K562 (cell line): ENCODE measurements around the gene GSDME. TPM values are rescaled to one million over a fixed set of nuclear protein-coding genes. Genes with fewer than 3 reads are reported as not detected.

Source experiments
- ATAC-seq: fragments of 200-7000 bp; cut with Tn5 transposase; 3 replicates; pipeline ENCODE4 v1.9.1; 2020; ENCODE audit warnings: moderate library complexity
- BruUV-seq: library from RNA; stranded (reverse); fragments of 400-500 nt; replicated peaks from 2 replicates; lab custom pipeline; 2021; lab: Mats Ljungman, UMichigan
- CTCF ChIA-PET: fragments of 300-600 bp; formaldehyde crosslinking; extraction: SDS; loops from one replicate; lab custom pipeline; 2021; ENCODE audit warnings: low intra/inter-chr PET ratio; lab: Yijun Ruan, JAX
- POLR2A ChIA-PET: fragments of 300-600, 350-650 bp; sonication (Branson Sonifier 250); formaldehyde crosslinking; extraction: SDS; loops from one replicate; lab custom pipeline; 2021; ENCODE audit warnings: antibody characterized with exemption, inconsistent platforms; lab: Yijun Ruan, JAX
- DNase-seq, 4 experiments: peaks; one replicate each; pipeline versions ENCODE4 v3.0.0 to v3.0.0-alpha.2; 2011 to 2018; ENCODE audit warnings: low spot score in 3 of 4, mixed read lengths in 3 of 4; ENCODE audit errors: extremely low read depth in 1 of 4
- FAIRE-seq: peaks from 2 replicates; lab custom pipeline; 2011; peaks lifted over from hg19 to GRCh38; lab: Jason Lieb, UNC
- H2AFZ ChIP-seq: 2 replicates; pipeline ENCODE4 v1.6.0; 2011; ENCODE audit warnings: low read depth, low read length, control low read depth, inconsistent platforms
- H3K27ac ChIP-seq: fragments of 200-600 bp; 3 replicates; pipeline ENCODE4 v1.8.0; 2011; ENCODE audit warnings: low read depth, mild to moderate bottlenecking, control low read depth, inconsistent platforms, low read length, moderate library complexity, mixed read lengths; ENCODE audit errors: extremely low read depth
- H3K27me3 ChIP-seq, 2 experiments: fragments of 300-600 bp in 1 of 2; 2 replicates in 1 of 2; 3 replicates in 1 of 2; pipeline versions ENCODE4 v1.6.0 to v1.8.0; 2011; ENCODE audit warnings: inconsistent platforms in 2 of 2, low read length in 2 of 2, mild to moderate bottlenecking in 1 of 2, mixed read lengths in 1 of 2, moderate library complexity in 1 of 2; ENCODE audit not compliant: control insufficient read depth in 2 of 2, insufficient read depth in 2 of 2
- H3K36me3 ChIP-seq: fragments of 300-600 bp; 3 replicates; pipeline ENCODE4 v1.8.0; 2011; ENCODE audit warnings: mild to moderate bottlenecking, low read length, inconsistent platforms; ENCODE audit not compliant: control insufficient read depth, insufficient read depth
- H3K4me1 ChIP-seq, 2 experiments: fragments of 200-600 bp in 1 of 2; replicated peaks in 1 of 2; 2 replicates in 1 of 2; 3 replicates in 1 of 2; pipeline versions ENCODE4 v1.5.1 to v1.8.0; 2011; ENCODE audit warnings: inconsistent platforms in 2 of 2, low read length in 2 of 2, mild to moderate bottlenecking in 1 of 2, mixed read lengths in 1 of 2, moderate library complexity in 1 of 2; ENCODE audit not compliant: control insufficient read depth in 2 of 2, insufficient read depth in 2 of 2
- H3K4me2 ChIP-seq: 2 replicates; pipeline ENCODE4 v1.6.1; 2011; ENCODE audit warnings: low read length, control low read depth, inconsistent platforms, mixed read lengths; ENCODE audit not compliant: insufficient read depth
- H3K4me3 ChIP-seq: fragments of 200-600 bp; sonication (generic), shearing (Covaris generic); 2 replicates; pipeline ENCODE4 v1.5.1; 2016; ENCODE audit warnings: control low read depth, inconsistent platforms
- H3K79me2 ChIP-seq: fragments of 200-600 bp; 3 replicates; pipeline ENCODE4 v1.8.0; 2011; ENCODE audit warnings: low read length, inconsistent platforms; ENCODE audit not compliant: control insufficient read depth, insufficient read depth
- H3K9ac ChIP-seq, 2 experiments: 2 replicates each; pipeline versions ENCODE4 v1.6.0 to v1.6.1; 2011; ENCODE audit warnings: low read depth in 2 of 2, low read length in 2 of 2, control low read depth in 1 of 2, inconsistent platforms in 1 of 2, mild to moderate bottlenecking in 1 of 2, mixed read lengths in 1 of 2; ENCODE audit not compliant: insufficient read depth in 1 of 2
- H3K9me1 ChIP-seq: one replicate; pipeline ENCODE4 v1.6.0; 2011; ENCODE audit warnings: inconsistent platforms, mild to moderate bottlenecking, low read length, moderate library complexity; ENCODE audit not compliant: control insufficient read depth, insufficient read depth
- H3K9me3 ChIP-seq: replicated peaks from 2 replicates; pipeline ENCODE4 v1.5.1; 2011; ENCODE audit warnings: low read depth, low read length, inconsistent platforms; ENCODE audit not compliant: control insufficient read depth, insufficient read depth
- H4K20me1 ChIP-seq: replicated peaks from 2 replicates; pipeline ENCODE4 v1.6.1; 2011; ENCODE audit warnings: low read length, inconsistent platforms, mixed read lengths; ENCODE audit not compliant: control insufficient read depth, insufficient read depth
- BACH1 ChIP-seq: fragments of 200-800 bp; sonication (Bioruptor generic); IDR thresholded peaks from 2 replicates; pipeline ENCODE4 v1.6.1; 2016; ENCODE audit warnings: missing genetic modification characterization, missing compliant biosample characterization
- CLOCK ChIP-seq: fragments of 250-450 bp; sonication (Bioruptor Pico); IDR thresholded peaks from 2 replicates; pipeline ENCODE4 v1.4.0; 2020; ENCODE audit warnings: mild to moderate bottlenecking, moderate library complexity, borderline replicate concordance
- FOSL1 ChIP-seq: fragments of 200-800 bp; sonication (Bioruptor generic); conservative IDR thresholded peaks from 2 replicates; pipeline ENCODE4 v1.6.1; 2016; ENCODE audit warnings: missing genetic modification characterization, missing compliant biosample characterization
- MECOM ChIP-seq: fragments of 250-450 bp; sonication (Bioruptor Pico); IDR thresholded peaks from 2 replicates; pipeline ENCODE4 v1.8.0; 2022; ENCODE audit warnings: inconsistent platforms
- MNT ChIP-seq, 2 experiments: fragments of 450-650 bp; conservative IDR thresholded peaks; 2 replicates each; pipeline ENCODE4 v1.6.1; 2017; ENCODE audit warnings: mild to moderate bottlenecking in 2 of 2, moderate library complexity in 2 of 2
- PML ChIP-seq: IDR thresholded peaks from 2 replicates; pipeline ENCODE4 v1.6.1; 2012; ENCODE audit warnings: low read length, inconsistent platforms
- RNF2 ChIP-seq: sonication (generic); IDR thresholded peaks from 2 replicates; pipeline ENCODE4 v1.6.1; 2016
- RNF219 ChIP-seq: fragments of 250-450 bp; sonication (Bioruptor Pico); IDR thresholded peaks from 2 replicates; pipeline ENCODE4 v1.5.0; 2022; ENCODE audit warnings: mild to moderate bottlenecking
- SAFB ChIP-seq: fragments of 200-400 bp; formaldehyde crosslinking; IDR thresholded peaks from 2 replicates; pipeline ENCODE4 v1.6.1; 2017; ENCODE audit warnings: low read depth, low read length, borderline replicate concordance
- SIRT6 ChIP-seq: IDR thresholded peaks from one replicate; pipeline ENCODE4 v1.6.1; 2012; ENCODE audit warnings: low read depth, mild to moderate bottlenecking, control low read depth, inconsistent platforms, low read length, moderate library complexity
- SNIP1 ChIP-seq: fragments of 450-650 bp; IDR thresholded peaks from 2 replicates; pipeline ENCODE4 v1.7.1; 2017; ENCODE audit warnings: low read depth, mild to moderate bottlenecking
- ZNF280B ChIP-seq: fragments of 250-450 bp; sonication (Bioruptor Pico); IDR thresholded peaks from 2 replicates; pipeline ENCODE4 v1.5.1; 2021; ENCODE audit warnings: mild to moderate bottlenecking
- WGBS: fragments of 100-300 bp; shearing (Covaris generic); methylation state at CpG from one replicate; pipeline ENCODE4 v1.1.6; 2016; ENCODE audit warnings: low coverage, mixed read lengths; ENCODE audit not compliant: insufficient coverage; ENCODE audit errors: missing lambda C conversion rate; 5-methylcytosine and 5-hydroxymethylcytosine counted together
- in situ Hi-C: fragments of 300-500 bp; cut with MboI; formaldehyde crosslinking; loops from 4 replicates; pipeline ENCODE4 v1.15.0; 2018; ENCODE audit warnings: inconsistent platforms, mixed read lengths
- intact Hi-C: fragments of 100-400 bp; cut with micrococcal nuclease; formaldehyde crosslinking; loops from 2 replicates; pipeline ENCODE4 v1.14.2; 2022
- polyA plus RNA-seq, 8 experiments: library from polyadenylated mRNA; depleted of rRNA in 4 of 8; stranded (reverse) in 5 of 8; unstranded in 3 of 8; fragments of >200 nt; fragmentation: Nextera tagmentation in 2 of 8; fragmentation: Illumina TruSeq in 1 of 8; extraction: Ambion mirVana in 2 of 8; extraction: Trizol in 1 of 8; gene quantifications; 2 replicates each; pipeline versions ENCODE4 v1.2.1 to v1.2.3, GENCODE V29; 2011 to 2014; ENCODE audit warnings: inconsistent platforms in 1 of 8, missing spikeins in 1 of 8
- total RNA-seq, 7 experiments: library from RNA; depleted of rRNA in 6 of 7; stranded (reverse); fragments of >200 nt in 6 of 7; fragmentation: Illumina TruSeq in 2 of 7; extraction: Trizol in 2 of 7; gene quantifications; 2 replicates each; pipeline versions ENCODE4 v1.2.1 to v1.2.3, GENCODE V29; 2011 to 2021; ENCODE audit warnings: low replicate concordance in 1 of 7

Gene GSDME
- total and polyA plus RNA-seq, 9 of the 15 experiments (the other 6 are each of a cell fraction or from before 2014, with no cell fraction given), result 0.37 to 1.9 (median 0.62) TPM

GRCh38 chr7:24659505-24659904, 97.8 kb downstream of the GSDME start:
- FAIRE-seq (no peak), DNase-seq (no peak), ATAC-seq (no peak)
- ChIA-PET CTCF (no interaction called here), POLR2A (no interaction called here)
- intact Hi-C loops, result no loop called here
- Histone ChIP-seq H3K4me1 (no peaks in the 10 kb centered on the region), H3K27me3 (no peaks in the 10 kb centered on the region), H3K36me3 (no peaks in the 10 kb centered on the region), H3K79me2 (no peaks in the 10 kb centered on the region), H4K20me1 (no peaks in the 10 kb centered on the region), H3K4me2 (no peak overlapping the region), H3K9me3 (no peaks in the 10 kb centered on the region), H3K9me1 (no peaks in the 10 kb centered on the region), H3K27ac (no peak overlapping the region), H3K9ac (no peak overlapping the region), H2AFZ (no peak overlapping the region), H3K4me3 (no peak overlapping the region)
- in situ Hi-C loops, result no loop called here
- BruUV-seq, result no TSS peak
- 86% methylated on average over 2 of the region's 2 CpGs for WGBS
- no peak for TF ChIP-seq ZNF280B (CRISPR knock-in tag)
- TF ChIP-seq BACH1 (tag), result no peak
- TF ChIP-seq MNT (conservative IDR thresholded peaks at IDR 0.05), result no peak
- TF ChIP-seq RNF2, result no peak
- TF ChIP-seq SIRT6, result no peak
- TF ChIP-seq SAFB, result no peak
- no peak for TF ChIP-seq CLOCK (CRISPR knock-in tag)
- TF ChIP-seq MECOM (CRISPR knock-in tag), result no peak
- no peak for TF ChIP-seq PML
- no peak for TF ChIP-seq SNIP1
- TF ChIP-seq RNF219 (CRISPR knock-in tag), result no peak
- no peak for TF ChIP-seq FOSL1 (tag)
